Measurements from ENCODE around the gene NXNL1.

The NXNL1 gene

DNA sequence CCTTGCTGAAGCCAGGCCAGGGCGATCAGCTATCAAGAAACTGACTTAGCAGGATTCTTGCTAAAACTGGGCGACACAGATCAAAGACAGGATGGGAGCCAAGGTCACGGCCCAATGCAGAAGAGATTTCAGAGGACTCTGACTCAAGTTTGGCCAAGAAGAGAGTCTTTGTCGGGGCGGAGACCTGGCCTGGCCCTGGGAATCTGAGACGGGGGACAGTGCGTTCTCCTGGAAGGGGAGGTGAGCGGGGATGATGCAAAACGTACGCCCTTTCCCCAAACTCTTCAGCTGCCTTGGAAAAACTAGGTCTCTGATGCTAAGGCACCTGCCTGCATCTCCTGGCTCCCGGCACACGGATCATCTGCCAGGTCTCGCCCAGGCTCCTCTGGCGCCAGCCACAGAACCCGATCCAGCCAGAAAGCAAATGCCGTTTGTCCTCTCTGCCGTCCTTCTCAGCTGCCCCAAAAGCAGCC, 31.0 kb downstream of the NXNL1 start:
- Mint-ChIP-seq H3K9me3 (no peaks in the 10 kb centered on the region), H3K27ac (no peak overlapping the region), H3K4me1 (no peaks in the 10 kb centered on the region), H3K36me3 (no peaks in the 10 kb centered on the region), H3K4me3 (no peak overlapping the region), H3K27me3 (no peaks in the 10 kb centered on the region)
- DNase-seq (ENCODE audit: low spot score in 2 of 2) = no peak
- no peak for ATAC-seq (ENCODE audit: low read depth)

DNA sequence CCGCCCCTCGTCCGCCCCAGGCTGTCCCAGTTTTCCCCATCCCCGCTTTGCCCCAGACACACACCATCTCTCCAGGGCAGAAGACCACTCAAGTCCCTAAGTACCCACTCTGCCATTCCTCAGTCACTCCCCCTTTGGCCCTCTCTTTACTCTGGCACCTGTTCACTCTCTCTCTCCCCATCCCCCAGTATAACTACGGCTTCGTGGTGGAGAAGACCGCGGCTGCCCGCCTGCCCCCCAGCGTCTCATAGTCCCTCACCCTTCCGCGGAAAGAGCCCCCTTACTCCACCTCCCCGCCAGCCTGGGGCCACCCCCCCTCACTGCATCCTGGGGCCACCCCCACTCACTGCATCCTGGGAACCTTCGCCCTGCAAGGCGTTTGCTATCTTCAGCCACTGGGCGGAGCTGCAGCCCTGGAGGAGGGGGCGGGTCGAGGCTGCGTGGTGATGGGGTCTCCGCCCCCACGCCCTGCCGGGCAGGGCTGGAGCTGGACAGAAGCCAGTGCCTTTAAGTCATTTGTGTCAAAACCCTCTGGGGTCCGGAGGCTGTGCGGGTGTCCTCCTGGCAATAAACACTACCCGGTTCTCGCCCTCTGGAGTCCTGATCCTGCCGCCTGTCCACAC, 35.9 kb downstream of the NXNL1 start:
- Mint-ChIP-seq H3K4me1 (peaks cover 4% of the 10 kb centered on the region), H3K27ac (no peak overlapping the region), H3K4me3 (no peak overlapping the region), H3K36me3 (peaks cover 6% of the 10 kb centered on the region), H3K27me3 (no peaks in the 10 kb centered on the region), H3K9me3 (no peaks in the 10 kb centered on the region)
- DNase-seq (ENCODE audit: low spot score in 2 of 2) (no peak), ATAC-seq (ENCODE audit: low read depth) (peak; percentile 46)

DNA sequence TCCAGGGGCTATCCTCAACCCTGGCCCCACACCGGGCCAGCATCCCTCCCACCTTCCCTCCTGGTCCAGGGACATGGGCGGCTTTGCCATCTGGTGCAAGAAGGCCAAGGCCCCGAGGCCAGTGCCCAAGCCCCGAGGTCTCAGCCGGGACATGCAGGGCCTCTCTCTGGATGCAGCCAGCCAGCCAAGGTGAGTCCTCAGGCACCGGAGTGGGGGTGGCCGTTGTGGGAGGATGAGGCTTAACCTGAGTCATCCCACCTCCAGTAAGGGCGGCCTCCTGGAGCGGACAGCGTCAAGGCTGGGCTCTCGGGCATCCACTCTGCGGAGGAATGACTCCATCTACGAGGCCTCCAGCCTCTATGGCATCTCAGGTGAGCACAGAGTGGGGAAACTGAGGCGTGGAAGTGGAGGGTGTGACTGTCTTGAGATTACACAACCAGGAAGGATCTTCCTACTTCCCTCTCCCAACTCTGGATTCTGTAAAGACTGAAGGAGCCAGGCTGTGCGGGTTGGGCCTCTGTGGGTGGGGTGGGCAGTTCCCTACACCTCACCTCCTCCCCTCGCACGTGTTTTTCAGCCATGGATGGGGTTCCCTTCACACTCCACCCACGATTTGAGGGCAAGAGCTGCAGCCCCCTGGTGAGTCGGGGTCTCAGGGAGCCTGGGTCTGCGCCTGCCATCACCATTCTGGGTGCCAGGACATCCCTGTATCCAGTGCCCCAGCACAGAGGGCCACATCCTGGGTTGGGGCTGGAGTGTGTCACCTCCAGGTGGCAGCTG, 37.1 kb downstream of the NXNL1 start:
- Mint-ChIP-seq H3K27me3 (no peaks in the 10 kb centered on the region), H3K27ac (no peak overlapping the region), H3K9me3 (no peaks in the 10 kb centered on the region), H3K4me3 (no peak overlapping the region), H3K36me3 (peaks cover 6% of the 10 kb centered on the region), H3K4me1 (peaks cover 4% of the 10 kb centered on the region)
- DNase-seq (ENCODE audit: low spot score in 2 of 2) (no peak), ATAC-seq (ENCODE audit: low read depth) (no peak)

DNA sequence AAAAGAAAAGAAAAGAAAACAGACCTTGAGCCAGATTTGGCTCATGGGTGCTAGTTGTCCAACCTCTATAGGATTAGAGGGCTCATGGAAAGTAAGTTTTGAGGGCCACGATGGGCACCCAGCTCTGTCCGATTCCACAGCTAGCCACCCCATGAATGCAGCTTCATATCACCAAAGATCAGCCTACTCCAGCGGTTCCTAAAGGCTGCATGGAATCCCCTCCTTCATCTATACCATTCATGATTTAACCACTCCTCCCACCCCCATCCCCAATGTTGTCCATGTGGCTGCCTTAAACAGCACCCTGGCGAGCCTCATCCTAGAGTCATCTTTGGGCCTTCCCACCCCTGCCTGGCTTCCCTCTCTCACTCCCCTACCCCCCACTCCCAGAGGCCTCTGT, 38.8 kb downstream of the NXNL1 start:
- no peak overlapping the region for H3K27ac Mint-ChIP-seq
- H3K27me3 Mint-ChIP-seq = no peaks in the 10 kb centered on the region
- H3K4me1 Mint-ChIP-seq = peaks cover 4% of the 10 kb centered on the region
- no peak for ATAC-seq (ENCODE audit: low read depth)
- no peak overlapping the region for H3K4me3 Mint-ChIP-seq
- DNase-seq (ENCODE audit: low spot score in 2 of 2) = no peak
- H3K36me3 Mint-ChIP-seq = peaks cover 7% of the 10 kb centered on the region
- H3K9me3 Mint-ChIP-seq = no peaks in the 10 kb centered on the region

DNA sequence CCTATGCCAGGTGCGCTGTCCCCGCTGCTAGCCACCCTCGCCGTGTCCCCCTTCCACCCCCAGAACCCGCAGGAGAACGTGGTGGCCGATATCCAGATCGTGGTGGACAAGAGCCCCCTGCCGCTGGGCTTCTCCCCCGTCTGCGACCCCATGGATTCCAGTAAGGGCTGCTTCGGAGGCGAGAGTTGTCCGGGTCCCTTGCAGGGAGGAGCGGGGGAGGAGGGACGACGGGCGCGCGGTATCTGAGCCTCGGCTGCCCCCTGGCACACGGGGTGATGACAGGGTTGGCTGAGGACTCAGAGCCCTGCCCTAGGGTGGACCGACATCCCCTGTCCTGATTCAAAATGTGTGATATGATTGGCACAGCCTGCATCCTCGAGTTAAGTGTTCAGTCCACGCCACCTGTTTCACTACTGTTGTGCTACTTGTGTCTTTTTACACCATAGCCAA, 40.2 kb downstream of the NXNL1 start:
- H3K9me3 Mint-ChIP-seq = no peaks in the 10 kb centered on the region
- H3K4me1 Mint-ChIP-seq = peaks cover 4% of the 10 kb centered on the region
- DNase-seq (ENCODE audit: low spot score in 2 of 2) (peak in 1 of 2 donors; percentile 33), ATAC-seq (ENCODE audit: low read depth) (no peak)
- no peaks in the 10 kb centered on the region for H3K27me3 Mint-ChIP-seq
- H3K36me3 Mint-ChIP-seq = peaks cover 11% of the 10 kb centered on the region
- peak overlapping the region; percentile 94 for H3K4me3 Mint-ChIP-seq
- no peak overlapping the region for H3K27ac Mint-ChIP-seq

DNA sequence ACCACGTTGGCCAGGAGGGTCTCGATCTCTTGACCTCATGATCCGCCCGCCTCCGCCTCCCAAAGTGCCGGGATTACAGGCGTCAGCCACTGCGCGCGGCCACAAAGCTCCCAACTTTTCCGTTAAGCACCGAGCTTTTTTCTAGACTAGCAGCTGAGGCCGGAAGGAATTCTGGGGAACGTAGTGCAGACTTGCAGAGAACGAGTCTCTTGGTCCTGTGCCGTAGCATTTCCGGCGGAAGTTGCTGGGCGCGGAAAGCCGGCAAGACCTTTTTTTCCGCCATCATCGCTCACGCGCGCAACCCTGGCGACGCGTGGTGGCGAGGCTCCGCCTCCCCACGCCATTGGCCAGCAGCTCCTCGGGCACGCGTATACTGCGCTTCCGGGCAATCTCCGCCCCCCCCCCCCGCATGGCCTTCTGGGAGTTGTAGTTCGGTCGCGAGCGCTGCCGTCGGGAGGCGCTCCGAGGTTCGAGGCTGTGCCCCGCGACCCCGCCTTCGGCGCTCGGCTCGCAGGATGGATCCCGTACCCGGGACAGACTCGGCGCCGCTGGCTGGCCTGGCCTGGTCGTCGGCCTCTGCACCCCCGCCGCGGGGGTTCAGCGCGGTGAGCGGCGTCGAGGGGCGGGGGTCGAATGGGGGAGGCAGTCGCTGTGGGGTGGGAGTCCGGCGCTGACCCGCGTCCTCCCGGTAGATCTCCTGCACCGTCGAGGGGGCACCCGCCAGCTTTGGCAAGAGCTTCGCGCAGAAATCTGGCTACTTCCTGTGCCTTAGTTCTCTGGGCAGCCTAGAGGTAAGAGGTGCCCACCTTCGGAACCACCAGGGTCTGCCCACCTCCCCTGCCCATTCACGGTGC, 40.9 kb downstream of the NXNL1 start, which contains the start of gene MVB12A:
Gene MVB12A, plus strand, starts transcription at position 427 of the 854 bp plus-strand sequence. Its CDS starts 89 bp downstream, at position 516.
- Mint-ChIP-seq H3K27me3 (no peaks in the 10 kb centered on the region), H3K9me3 (no peaks in the 10 kb centered on the region), H3K36me3 (peaks cover 13% of the 10 kb centered on the region), H3K27ac (peak within 1 kb of the TSS; percentile 76), H3K4me3 (peak within 1 kb of the TSS; percentile 94), H3K4me1 (peaks cover 4% of the 10 kb centered on the region)
- ATAC-seq (ENCODE audit: low read depth) = peak; percentile 97
- DNase-seq (ENCODE audit: low spot score in 2 of 2) = peak; percentile 79 to 90

DNA sequence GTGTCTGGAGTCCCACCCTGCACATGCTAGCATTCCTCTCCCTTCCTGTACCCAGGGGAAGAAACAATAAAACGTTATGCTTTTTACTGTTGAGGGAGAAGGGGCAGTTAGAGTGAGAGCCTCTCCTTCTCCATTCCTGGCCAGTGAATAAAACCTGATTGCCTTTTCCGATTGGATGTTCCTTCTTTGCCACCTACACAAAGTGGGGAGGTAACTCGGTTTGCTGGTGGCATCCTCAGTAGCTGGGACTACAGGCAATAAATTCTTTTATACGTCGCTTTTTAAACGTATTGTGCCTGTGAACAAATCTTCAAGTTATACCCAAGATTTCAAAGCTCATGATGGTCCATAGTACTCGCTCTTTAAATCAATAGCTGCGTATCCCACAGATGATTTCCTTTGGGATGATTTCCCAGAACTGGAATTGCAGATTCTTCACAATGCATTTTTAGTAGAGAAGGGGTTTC, 41.5 kb downstream of the NXNL1 start:
- Mint-ChIP-seq H3K36me3 (peaks cover 13% of the 10 kb centered on the region), H3K4me3 (peak overlapping the region; percentile 94), H3K4me1 (peaks cover 4% of the 10 kb centered on the region), H3K27me3 (no peaks in the 10 kb centered on the region), H3K27ac (peak overlapping the region; percentile 76), H3K9me3 (no peaks in the 10 kb centered on the region)
- no peak for DNase-seq (ENCODE audit: low spot score in 2 of 2)
- ATAC-seq (ENCODE audit: low read depth) = no peak

DNA sequence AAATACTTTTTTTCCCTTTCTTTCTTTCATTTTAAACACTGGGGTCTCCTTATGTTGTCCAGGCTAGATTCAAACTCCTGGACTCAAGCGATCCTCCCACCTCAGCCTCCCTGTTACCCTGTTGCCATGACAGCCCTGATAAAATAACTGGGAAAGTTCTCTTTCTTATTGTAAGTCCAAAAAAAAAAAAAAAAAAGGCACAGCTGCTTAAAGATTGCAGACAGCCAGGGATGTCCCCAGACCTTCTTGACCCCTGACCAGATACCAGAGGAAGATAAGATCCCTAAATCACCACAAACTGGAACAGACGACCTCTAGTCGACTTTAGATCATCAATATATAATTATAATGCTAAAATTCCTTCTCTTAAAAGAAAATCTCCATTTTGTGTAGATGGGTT, 42.0 kb downstream of the NXNL1 start:
- peaks cover 4% of the 10 kb centered on the region for H3K4me1 Mint-ChIP-seq
- no peaks in the 10 kb centered on the region for H3K9me3 Mint-ChIP-seq
- no peak overlapping the region for H3K4me3 Mint-ChIP-seq
- no peak for ATAC-seq (ENCODE audit: low read depth)
- H3K27ac Mint-ChIP-seq = no peak overlapping the region
- H3K36me3 Mint-ChIP-seq = peaks cover 13% of the 10 kb centered on the region
- DNase-seq (ENCODE audit: low spot score in 2 of 2) = no peak
- H3K27me3 Mint-ChIP-seq = no peaks in the 10 kb centered on the region

DNA sequence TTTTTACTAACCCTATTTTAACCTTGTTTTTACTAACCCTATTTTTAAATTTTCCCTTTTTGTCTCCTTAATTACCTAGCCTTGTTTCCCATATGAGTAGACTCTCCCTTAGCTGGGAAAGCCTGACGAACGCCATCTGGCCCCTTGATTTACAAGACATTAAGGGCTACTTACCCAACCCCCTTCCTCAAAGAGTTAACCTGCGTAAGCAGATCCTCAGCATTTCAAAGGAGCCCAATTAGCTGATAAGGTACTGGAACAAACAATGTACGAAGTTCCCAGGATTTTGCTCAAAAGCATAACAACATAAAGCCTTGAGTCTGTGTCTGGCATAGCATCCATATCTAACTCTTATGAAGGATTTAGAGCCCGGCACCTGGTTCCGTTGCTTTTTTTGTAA, 45.6 kb downstream of the NXNL1 start:
- no peaks in the 10 kb centered on the region for H3K27me3 Mint-ChIP-seq
- H3K36me3 Mint-ChIP-seq = peaks cover 17% of the 10 kb centered on the region
- DNase-seq (ENCODE audit: low spot score in 2 of 2) (no peak), ATAC-seq (ENCODE audit: low read depth) (no peak)
- no peaks in the 10 kb centered on the region for H3K9me3 Mint-ChIP-seq
- no peak overlapping the region for H3K4me3 Mint-ChIP-seq
- peaks cover 2% of the 10 kb centered on the region for H3K4me1 Mint-ChIP-seq
- no peak overlapping the region for H3K27ac Mint-ChIP-seq

DNA sequence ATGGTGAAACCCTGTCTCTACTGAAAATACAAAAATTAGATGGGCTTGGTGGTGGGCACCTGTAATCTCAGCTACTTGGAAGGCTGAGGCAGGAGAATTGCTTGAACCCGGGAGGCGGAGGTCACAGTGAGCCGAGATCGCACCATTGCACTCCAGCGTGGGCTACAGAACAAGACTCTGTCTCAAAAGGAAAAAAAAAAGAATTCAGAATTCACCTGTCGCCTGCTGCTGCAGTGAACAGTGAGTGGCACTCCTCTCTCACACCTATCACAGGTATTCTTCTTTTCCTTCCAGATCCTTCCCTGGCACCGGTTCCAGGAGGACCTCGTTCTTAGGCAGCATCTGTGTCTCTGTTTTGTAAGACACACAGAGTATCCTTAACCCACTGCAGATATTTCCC, 46.6 kb downstream of the NXNL1 start:
- H3K27ac Mint-ChIP-seq = no peak overlapping the region
- ATAC-seq (ENCODE audit: low read depth) (no peak), DNase-seq (ENCODE audit: low spot score in 2 of 2) (no peak)
- peaks cover 2% of the 10 kb centered on the region for H3K4me1 Mint-ChIP-seq
- H3K4me3 Mint-ChIP-seq = no peak overlapping the region
- H3K27me3 Mint-ChIP-seq = no peaks in the 10 kb centered on the region
- no peaks in the 10 kb centered on the region for H3K9me3 Mint-ChIP-seq
- H3K36me3 Mint-ChIP-seq = peaks cover 17% of the 10 kb centered on the region

DNA sequence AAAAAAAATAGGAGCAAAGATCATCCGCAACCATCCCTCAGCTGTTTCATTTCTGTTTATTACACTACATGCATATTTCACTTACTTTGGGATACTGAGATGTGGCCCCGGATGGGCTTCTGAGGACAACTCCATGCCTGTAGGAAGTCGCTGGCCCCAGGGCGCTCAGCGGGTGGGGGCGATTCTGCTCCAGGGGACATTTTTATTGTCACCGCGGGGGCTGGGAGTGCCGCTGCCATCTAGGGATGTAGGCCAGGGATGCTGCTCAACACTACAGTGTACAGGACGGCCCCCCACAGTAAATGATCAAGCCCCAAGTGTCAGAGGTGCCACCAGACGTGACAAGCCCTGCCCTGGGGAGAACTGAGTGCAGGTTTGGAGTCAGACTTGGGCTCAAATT, 48.9 kb downstream of the NXNL1 start:
- no peak for DNase-seq (ENCODE audit: low spot score in 2 of 2)
- no peaks in the 10 kb centered on the region for H3K9me3 Mint-ChIP-seq
- peaks cover 12% of the 10 kb centered on the region for H3K4me1 Mint-ChIP-seq
- H3K27me3 Mint-ChIP-seq = no peaks in the 10 kb centered on the region
- H3K36me3 Mint-ChIP-seq = peaks cover 14% of the 10 kb centered on the region
- no peak for ATAC-seq (ENCODE audit: low read depth)
- no peak overlapping the region for H3K4me3 Mint-ChIP-seq
- H3K27ac Mint-ChIP-seq = no peak overlapping the region

DNA sequence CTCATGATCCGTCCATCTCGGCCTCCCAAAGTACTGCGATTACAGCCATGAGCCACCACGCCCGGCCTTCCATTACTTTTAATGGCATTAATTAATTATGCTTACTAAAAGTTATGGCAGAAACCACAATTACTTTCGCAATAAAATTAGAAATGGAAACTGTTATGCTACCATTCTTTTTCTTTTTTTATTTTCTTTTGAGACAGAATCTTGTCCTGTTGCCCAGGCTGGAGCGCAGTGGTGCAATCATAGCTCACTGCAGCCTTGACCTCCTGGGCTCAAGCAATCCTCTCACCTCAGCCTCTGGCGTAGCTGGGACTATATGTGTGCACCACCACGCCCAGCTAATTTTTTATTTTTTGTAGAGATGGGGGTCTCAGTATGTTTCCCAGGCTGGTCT, 50.7 kb downstream of the NXNL1 start:
- Mint-ChIP-seq H3K36me3 (peaks cover 10% of the 10 kb centered on the region), H3K4me3 (no peak overlapping the region), H3K27ac (no peak overlapping the region), H3K27me3 (no peaks in the 10 kb centered on the region), H3K9me3 (no peaks in the 10 kb centered on the region), H3K4me1 (peaks cover 15% of the 10 kb centered on the region)
- ATAC-seq (ENCODE audit: low read depth) = no peak
- DNase-seq (ENCODE audit: low spot score in 2 of 2) = no peak

DNA sequence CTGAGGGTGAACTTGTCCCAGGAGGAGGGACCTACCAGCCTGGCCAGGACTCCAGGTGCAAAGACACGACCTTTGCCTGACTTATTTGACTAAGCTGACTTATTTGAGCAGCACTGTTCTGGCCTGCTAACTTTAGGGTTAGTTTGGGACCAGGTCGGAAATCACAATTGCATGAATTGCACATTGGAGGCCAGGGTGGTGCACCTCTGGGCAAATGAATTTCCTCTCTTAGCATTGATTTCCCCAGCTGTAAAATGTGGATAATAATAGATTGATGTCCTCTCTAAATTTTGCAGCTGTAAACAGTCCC, 53.9 kb downstream of the NXNL1 start:
- no peak for ATAC-seq (ENCODE audit: low read depth)
- Mint-ChIP-seq H3K36me3 (peaks cover 5% of the 10 kb centered on the region), H3K9me3 (no peaks in the 10 kb centered on the region), H3K27ac (peak overlapping the region; percentile 73), H3K27me3 (no peaks in the 10 kb centered on the region), H3K4me1 (peaks cover 25% of the 10 kb centered on the region), H3K4me3 (peak overlapping the region; percentile 97)
- DNase-seq (ENCODE audit: low spot score in 2 of 2) = no peak

All from memory B cell (primary cell).